OCI-LY7 (cell line): Measurements from ENCODE around the gene TMTC2. TPM values are rescaled to one million over a fixed set of nuclear protein-coding genes. Genes with fewer than 3 reads are reported as not detected.

Experiments used
- BruUV-seq: library from RNA; stranded (reverse); fragments of 400-500 nt; replicated peaks from 2 replicates; lab custom pipeline; 2021; lab: Mats Ljungman, UMichigan
- CTCF ChIA-PET: fragments of 300-600 bp; sonication (Branson Sonifier 250); formaldehyde crosslinking; loops from one replicate; lab custom pipeline; 2022; ENCODE audit warnings: antibody characterized with exemption; ENCODE audit not compliant: unreplicated experiment; lab: Charles Lee
- POLR2A ChIA-PET: fragments of 300-600 bp; sonication (Branson Sonifier 250); formaldehyde crosslinking; loops from one replicate; lab custom pipeline; 2022; ENCODE audit warnings: antibody characterized with exemption; lab: Charles Lee
- DNase-seq: peaks from one replicate; pipeline ENCODE4 v3.0.0-alpha.2; 2015; ENCODE audit warnings: low spot score
- H2AFZ ChIP-seq: fragments of 200-600 bp; sonication (generic), shearing (Covaris generic); 2 replicates; pipeline ENCODE4 v1.6.1; 2014; ENCODE audit warnings: mild to moderate bottlenecking, antibody characterized with exemption, low read length, moderate library complexity
- H3K27ac ChIP-seq: fragments of 200-600 bp; sonication (generic); 2 replicates; pipeline ENCODE4 v1.5.1; 2014; ENCODE audit warnings: mixed run types, low read depth, mild to moderate bottlenecking, moderate library complexity, low read length, inconsistent platforms; ENCODE audit not compliant: poor library complexity, severe bottlenecking
- H3K36me3 ChIP-seq: fragments of 200-600 bp; sonication (generic); 2 replicates; pipeline ENCODE4 v1.6.1; 2014; ENCODE audit warnings: mild to moderate bottlenecking, antibody characterized with exemption, low read length, moderate library complexity, mixed read lengths; ENCODE audit not compliant: insufficient read depth
- H3K4me1 ChIP-seq: fragments of 200-600 bp; sonication (generic); 2 replicates; pipeline ENCODE4 v1.5.1; 2014; ENCODE audit warnings: mild to moderate bottlenecking, low read length; ENCODE audit not compliant: insufficient read depth, poor library complexity, severe bottlenecking
- H3K4me2 ChIP-seq: fragments of 200-600 bp; sonication (generic); 2 replicates; pipeline ENCODE4 v1.6.1; 2014; ENCODE audit warnings: mild to moderate bottlenecking, low read length
- H3K4me3 ChIP-seq: fragments of 200-600 bp; sonication (generic); 2 replicates; pipeline ENCODE4 v1.5.1; 2014; ENCODE audit warnings: mild to moderate bottlenecking, low read depth, low read length; ENCODE audit not compliant: poor library complexity, severe bottlenecking
- H3K79me2 ChIP-seq: fragments of 200-600 bp; sonication (generic); 2 replicates; pipeline ENCODE4 v1.6.1; 2016; ENCODE audit warnings: low read depth, mild to moderate bottlenecking, low read length, moderate library complexity, mixed read lengths; ENCODE audit not compliant: insufficient read depth
- H3K9me2 ChIP-seq: fragments of 200-600 bp; sonication (generic); 2 replicates; pipeline ENCODE4 v1.6.1; 2016; ENCODE audit warnings: mild to moderate bottlenecking, low read length, mixed read lengths; ENCODE audit not compliant: insufficient read depth
- H3K9me3 ChIP-seq: fragments of 200-600 bp; sonication (generic); 2 replicates; pipeline ENCODE4 v1.6.1; 2014; ENCODE audit warnings: mild to moderate bottlenecking, mixed run types, low read length, mixed read lengths
- H4K20me1 ChIP-seq: fragments of 200-600 bp; sonication (generic); 2 replicates; pipeline ENCODE4 v1.6.1; 2014; ENCODE audit warnings: mild to moderate bottlenecking, antibody characterized with exemption, low read length, moderate library complexity, mixed read lengths; ENCODE audit not compliant: insufficient read depth
- CTCF ChIP-seq: fragments of 200-600 bp; sonication (generic); conservative IDR thresholded peaks from 2 replicates; pipeline ENCODE4 v1.5.1; 2014; ENCODE audit warnings: mild to moderate bottlenecking, antibody characterized with exemption, low read length, moderate library complexity, mixed read lengths
- EZH2phosphoT487 ChIP-seq: fragments of 200-600 bp; sonication (generic); IDR thresholded peaks from 2 replicates; pipeline ENCODE4 v1.6.1; 2018; ENCODE audit warnings: low read depth, borderline replicate concordance, mild to moderate bottlenecking, mixed run types, antibody characterized with exemption, low read length, moderate library complexity, mixed read lengths
- intact Hi-C: fragments of 100-400 bp; cut with micrococcal nuclease; formaldehyde crosslinking; loops from one replicate; pipeline ENCODE4 v1.10.0; 2022; ENCODE audit not compliant: unreplicated experiment
- total RNA-seq, 2 experiments: library from RNA; depleted of rRNA in 1 of 2; stranded (reverse); fragments of >200 nt in 1 of 2; shearing (Covaris generic) in 1 of 2; gene quantifications; 2 replicates each; pipeline ENCODE4 v1.2.3, GENCODE V29; 2014 to 2022

Gene TMTC2
- total RNA-seq, 2 experiments from 2014 or later, result 5.6 to 8.1 TPM

DNA sequence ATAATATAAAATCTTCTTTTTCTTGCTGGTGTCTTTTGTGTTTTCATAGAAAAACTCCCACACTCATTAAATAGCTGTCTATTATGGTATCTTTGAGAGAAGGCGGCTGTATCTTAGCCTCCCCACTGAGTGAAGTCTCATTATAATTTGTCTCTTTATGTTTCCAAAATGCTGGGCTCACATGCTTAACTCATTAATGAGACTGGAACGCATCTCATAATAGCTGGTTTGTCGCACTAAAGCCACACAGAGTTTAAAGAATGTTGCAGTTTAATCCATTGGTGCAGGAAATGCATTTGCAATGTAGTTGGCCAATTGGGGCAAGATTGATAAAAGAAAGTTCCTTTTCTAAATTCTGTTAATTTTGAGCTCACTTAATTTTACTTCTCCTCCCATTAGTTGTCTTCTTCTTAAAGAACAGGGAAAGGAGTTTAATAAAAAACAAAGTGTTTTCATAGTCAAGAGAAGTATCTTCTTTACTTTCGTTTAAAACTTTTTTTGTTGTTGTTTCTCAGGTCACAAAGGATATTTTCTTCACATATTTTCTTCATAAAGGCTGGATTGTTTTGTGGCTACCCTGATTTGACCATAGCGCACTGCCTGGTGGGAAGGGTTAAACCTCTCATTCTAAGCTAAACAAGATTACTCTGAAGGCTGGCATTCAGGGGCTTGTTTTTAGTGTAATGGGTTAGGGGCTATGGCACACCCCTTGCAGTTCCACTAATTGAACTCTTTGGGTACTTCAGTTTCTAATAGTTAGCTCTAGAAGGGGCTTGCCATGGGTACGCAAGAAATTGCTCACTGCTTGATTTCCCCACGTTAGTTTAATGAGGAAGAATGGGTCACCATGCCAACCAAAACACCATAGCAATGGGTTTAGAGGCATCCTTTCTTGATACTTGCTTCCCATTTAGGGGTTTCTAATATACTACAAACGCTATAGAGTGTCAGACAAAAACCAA lies 197.0 kb downstream of the TMTC2 start:
- no peak for TF ChIP-seq CTCF
- no peak for TF ChIP-seq EZH2phosphoT487
- CTCF ChIA-PET, result no interaction called here
- Histone ChIP-seq H3K9me3 (no peaks in the 10 kb centered on the region), H3K79me2 (no peaks in the 10 kb centered on the region), H2AFZ (no peak overlapping the region), H3K4me3 (no peak overlapping the region), H3K27ac (no peak overlapping the region), H3K4me1 (no peaks in the 10 kb centered on the region), H3K4me2 (no peak overlapping the region), H3K9me2 (no peaks in the 10 kb centered on the region), H3K36me3 (no peaks in the 10 kb centered on the region), H4K20me1 (no peaks in the 10 kb centered on the region)
- POLR2A ChIA-PET, result interaction anchor here (0.6 to 0.9 kb wide), 4 partner anchors 13 to 1359 kb away, joined by 3 read pairs; no protein-coding TSS in a partner anchor
- no TSS peak for BruUV-seq
- DNase-seq, result no peak
- intact Hi-C loops, result no loop called here

GRCh38 chr12:82886671-82887340 lies 200.1 kb downstream of the TMTC2 start:
- POLR2A ChIA-PET, result interaction anchor here (0.9 kb wide), 1 partner anchor 16 kb away, joined by 3 read pairs; no protein-coding TSS in a partner anchor
- CTCF ChIA-PET, result no interaction called here
- DNase-seq, result no peak
- Histone ChIP-seq H3K27ac (no peak overlapping the region), H3K36me3 (no peaks in the 10 kb centered on the region), H2AFZ (no peak overlapping the region), H4K20me1 (no peaks in the 10 kb centered on the region), H3K79me2 (no peaks in the 10 kb centered on the region), H3K4me3 (no peak overlapping the region), H3K4me2 (no peak overlapping the region), H3K4me1 (no peaks in the 10 kb centered on the region), H3K9me2 (no peaks in the 10 kb centered on the region), H3K9me3 (no peaks in the 10 kb centered on the region)
- BruUV-seq, result no TSS peak
- TF ChIP-seq CTCF (no peak), EZH2phosphoT487 (no peak)
- intact Hi-C loops, result no loop called here
